Lower leg skin (tissue), 4 donors: Measurements from ENCODE around the gene SLC45A2. TPM values are rescaled to one million over a fixed set of nuclear protein-coding genes. Genes with fewer than 3 reads are reported as not detected.
"Not testable (repeated sequence)": the region's sequence is repeated elsewhere in the genome, so short reads cannot be mapped to it uniquely, and the experiment has no call there.

Source experiments
- DNase-seq, 2 donors: peaks; one replicate each; pipeline ENCODE4 v3.0.0-alpha.2; 2019; ENCODE audit warnings: low spot score in 2 of 2
- H3K4me3 ChIP-seq: fragments of 200-600 bp; sonication (generic); 2 replicates; pipeline ENCODE4 v1.5.1; 2017; ENCODE audit warnings: mild to moderate bottlenecking, low read depth; ENCODE audit not compliant: poor library complexity, severe bottlenecking
- POLR2A ChIP-seq, 2 donors: fragments of 450-650 bp; IDR thresholded peaks; one replicate each; pipeline ENCODE4 v1.6.1; 2016 to 2017; ENCODE audit warnings: antibody characterized with exemption in 2 of 2, mild to moderate bottlenecking in 1 of 2, moderate library complexity in 1 of 2
- WGBS, 2 donors: methylation state at CpG; one replicate each; pipeline ENCODE4 v1.1.5; 2018; 5-methylcytosine and 5-hydroxymethylcytosine counted together
- intact Hi-C: fragments of 100-400 bp; cut with DNase I; formaldehyde crosslinking; loops from one replicate; pipeline ENCODE4 v1.15.0; 2023; ENCODE audit warnings: low total_unique reads
- total RNA-seq, 4 donors: library from RNA; depleted of rRNA; stranded (reverse); fragments of >200 nt; gene quantifications; one replicate each; pipeline ENCODE4 v1.1.0, GENCODE V29; 2016
- TF ChIP-seq, protein P1 (sequence below), 3 donors: fragments of 450-650 bp; IDR thresholded peaks; one replicate each; pipeline ENCODE4 v1.5.1; 2016; ENCODE audit warnings: antibody characterized with exemption in 3 of 3, mild to moderate bottlenecking in 3 of 3, moderate library complexity in 2 of 3

The SLC45A2 gene, protein sequence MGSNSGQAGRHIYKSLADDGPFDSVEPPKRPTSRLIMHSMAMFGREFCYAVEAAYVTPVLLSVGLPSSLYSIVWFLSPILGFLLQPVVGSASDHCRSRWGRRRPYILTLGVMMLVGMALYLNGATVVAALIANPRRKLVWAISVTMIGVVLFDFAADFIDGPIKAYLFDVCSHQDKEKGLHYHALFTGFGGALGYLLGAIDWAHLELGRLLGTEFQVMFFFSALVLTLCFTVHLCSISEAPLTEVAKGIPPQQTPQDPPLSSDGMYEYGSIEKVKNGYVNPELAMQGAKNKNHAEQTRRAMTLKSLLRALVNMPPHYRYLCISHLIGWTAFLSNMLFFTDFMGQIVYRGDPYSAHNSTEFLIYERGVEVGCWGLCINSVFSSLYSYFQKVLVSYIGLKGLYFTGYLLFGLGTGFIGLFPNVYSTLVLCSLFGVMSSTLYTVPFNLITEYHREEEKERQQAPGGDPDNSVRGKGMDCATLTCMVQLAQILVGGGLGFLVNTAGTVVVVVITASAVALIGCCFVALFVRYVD
- 1 to 10 TPM in 3 of 4 donors, under 1 TPM in 1; 0.80 to 2.1 (median 1.3) TPM for total RNA-seq

DNA sequence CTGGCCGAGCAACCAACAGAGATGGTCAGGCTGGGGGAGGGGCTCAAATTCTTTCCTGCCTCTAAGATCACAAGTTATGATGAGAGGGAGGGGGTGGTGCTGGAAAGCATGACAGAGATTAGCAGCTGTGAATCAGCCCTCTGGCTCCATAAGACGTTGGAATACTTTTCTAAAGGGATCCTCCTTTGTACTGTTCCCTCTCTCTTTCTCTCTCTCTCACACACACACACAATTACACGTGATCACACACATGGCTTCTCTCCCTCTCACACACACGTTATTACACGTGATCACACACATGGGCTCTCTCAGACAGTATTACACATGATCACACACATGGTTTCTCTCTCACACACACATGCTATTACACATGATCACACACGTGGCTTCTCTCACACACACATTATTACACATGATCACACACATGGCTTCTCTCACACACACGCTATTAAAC, at the start of gene SLC45A2:
SLC45A2 (minus strand) TSS at position 23 of the 454 bp plus-strand sequence. CDS start 110 bp downstream, outside the sequence.
- TF ChIP-seq POLR2A (IDR thresholded peaks at IDR 0.05) = no peak
- TF ChIP-seq, protein P1, sequence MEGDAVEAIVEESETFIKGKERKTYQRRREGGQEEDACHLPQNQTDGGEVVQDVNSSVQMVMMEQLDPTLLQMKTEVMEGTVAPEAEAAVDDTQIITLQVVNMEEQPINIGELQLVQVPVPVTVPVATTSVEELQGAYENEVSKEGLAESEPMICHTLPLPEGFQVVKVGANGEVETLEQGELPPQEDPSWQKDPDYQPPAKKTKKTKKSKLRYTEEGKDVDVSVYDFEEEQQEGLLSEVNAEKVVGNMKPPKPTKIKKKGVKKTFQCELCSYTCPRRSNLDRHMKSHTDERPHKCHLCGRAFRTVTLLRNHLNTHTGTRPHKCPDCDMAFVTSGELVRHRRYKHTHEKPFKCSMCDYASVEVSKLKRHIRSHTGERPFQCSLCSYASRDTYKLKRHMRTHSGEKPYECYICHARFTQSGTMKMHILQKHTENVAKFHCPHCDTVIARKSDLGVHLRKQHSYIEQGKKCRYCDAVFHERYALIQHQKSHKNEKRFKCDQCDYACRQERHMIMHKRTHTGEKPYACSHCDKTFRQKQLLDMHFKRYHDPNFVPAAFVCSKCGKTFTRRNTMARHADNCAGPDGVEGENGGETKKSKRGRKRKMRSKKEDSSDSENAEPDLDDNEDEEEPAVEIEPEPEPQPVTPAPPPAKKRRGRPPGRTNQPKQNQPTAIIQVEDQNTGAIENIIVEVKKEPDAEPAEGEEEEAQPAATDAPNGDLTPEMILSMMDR (IDR thresholded peaks at IDR 0.05) = no peak
- intact Hi-C loops = no loop called here

DNA sequence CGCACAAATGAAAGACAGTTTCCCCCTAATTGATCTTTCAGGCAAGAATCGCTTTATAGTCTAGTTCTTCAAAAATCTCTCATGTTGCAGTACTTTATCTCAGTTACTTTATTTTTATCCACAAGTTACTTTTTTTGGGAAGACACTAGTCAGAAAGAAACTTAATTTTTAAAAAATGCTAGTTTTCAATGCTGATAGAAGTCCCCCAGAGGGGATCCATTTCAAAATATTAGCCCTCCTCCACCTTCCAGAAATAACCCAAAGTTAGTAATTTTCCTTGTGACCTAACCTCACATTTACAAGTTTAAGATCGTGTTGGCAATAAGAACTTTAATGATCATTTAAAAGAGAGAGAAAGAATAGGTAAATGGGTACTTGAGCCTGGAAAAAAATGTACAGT, 47.5 kb upstream of the SLC45A2 start:
- DNase-seq = no peak
- TF ChIP-seq POLR2A (IDR thresholded peaks at IDR 0.05) = no peak
- TF ChIP-seq, protein P1 (IDR thresholded peaks at IDR 0.05) = no peak
- intact Hi-C loops = no loop called here
- 83 to 88% methylated on average over 3 of the region's 3 CpGs for WGBS, 2 donors
- H3K4me3 ChIP-seq = no peak overlapping the region

More for the DNA sequence above, at the start of gene SLC45A2:
- 58 to 64% methylated on average over 7 of the region's 7 CpGs for WGBS, 2 donors
- no peak for DNase-seq
- H3K4me3 ChIP-seq = no peak within 1 kb of the TSS

DNA sequence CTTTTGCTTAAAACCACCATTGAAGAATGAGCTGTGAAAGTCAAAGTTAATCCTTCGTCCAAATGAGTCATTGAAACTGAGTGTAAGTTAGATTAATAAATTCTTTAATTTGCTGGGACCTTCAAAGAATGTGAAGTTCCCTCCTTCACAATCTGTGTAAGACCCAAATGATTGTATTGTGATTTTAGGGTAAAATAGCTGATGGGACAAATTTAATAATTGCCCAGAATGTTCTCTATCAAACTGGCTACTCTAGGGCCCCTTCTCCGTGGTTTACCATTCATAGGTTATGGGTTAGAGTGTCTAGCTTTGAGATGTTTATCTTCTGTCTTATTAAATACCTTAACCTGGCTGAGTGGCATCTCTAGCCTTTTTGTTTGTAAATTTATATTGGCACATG, 46.6 kb upstream of the SLC45A2 start:
- WGBS, 2 donors = 84 to 88% methylated on average over 2 of the region's 2 CpGs
- intact Hi-C loops = no loop called here

DNA sequence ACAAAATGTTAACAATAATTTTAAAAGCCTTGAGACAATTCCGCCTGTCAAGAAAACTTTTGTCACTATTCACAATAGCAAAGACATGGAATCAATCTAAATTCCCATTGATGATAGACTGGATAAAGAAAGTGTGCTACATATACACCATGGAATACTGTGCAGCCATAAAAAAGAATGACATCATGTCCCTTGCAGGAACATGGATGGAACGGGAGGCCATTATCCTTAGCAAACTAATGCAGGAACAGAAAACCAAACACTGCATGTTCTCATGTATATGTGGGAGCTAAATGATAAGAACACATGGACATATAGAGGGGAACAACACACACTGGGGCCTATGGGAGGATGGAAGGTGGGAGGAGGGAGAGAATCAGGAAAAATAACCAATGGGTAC, 46.1 kb upstream of the SLC45A2 start:
- intact Hi-C loops, H3K4me3 ChIP-seq, DNase-seq: not testable (repeated sequence)
- 92 to 95% methylated on average over 2 of the region's 2 CpGs for WGBS, 2 donors

More for the DNA sequence above, 46.6 kb upstream of the SLC45A2 start:
- DNase-seq = no peak
- no peak overlapping the region for H3K4me3 ChIP-seq
- TF ChIP-seq, protein P1 (IDR thresholded peaks at IDR 0.05) = no peak
- no peak for TF ChIP-seq POLR2A (IDR thresholded peaks at IDR 0.05)

DNA sequence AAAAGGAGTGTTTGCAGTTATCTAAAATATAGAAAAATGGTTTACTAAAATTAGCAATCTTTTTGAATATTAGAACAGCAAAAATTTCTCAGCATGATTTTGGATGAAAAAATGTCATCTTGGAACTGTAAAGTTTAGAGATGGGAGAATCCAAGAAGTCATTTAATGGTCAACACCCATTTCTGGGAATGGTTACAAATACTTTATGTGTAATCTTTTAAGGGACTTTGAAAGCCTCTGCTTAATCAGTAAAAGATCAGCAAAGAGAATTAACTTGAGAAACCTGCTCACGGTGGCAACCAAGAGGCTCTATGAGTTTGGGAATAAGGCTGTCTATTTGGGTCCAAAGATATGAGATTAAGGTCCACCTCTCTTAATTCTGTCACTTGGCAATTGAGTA, 45.6 kb upstream of the SLC45A2 start:
- no peak overlapping the region for H3K4me3 ChIP-seq
- no peak for DNase-seq
- TF ChIP-seq, protein P1 (IDR thresholded peaks at IDR 0.05) = no peak
- no peak for TF ChIP-seq POLR2A (IDR thresholded peaks at IDR 0.05)
- intact Hi-C loops = no loop called here
- 34 to 58% methylated on average over 1 of the region's 1 CpG for WGBS, 2 donors

DNA sequence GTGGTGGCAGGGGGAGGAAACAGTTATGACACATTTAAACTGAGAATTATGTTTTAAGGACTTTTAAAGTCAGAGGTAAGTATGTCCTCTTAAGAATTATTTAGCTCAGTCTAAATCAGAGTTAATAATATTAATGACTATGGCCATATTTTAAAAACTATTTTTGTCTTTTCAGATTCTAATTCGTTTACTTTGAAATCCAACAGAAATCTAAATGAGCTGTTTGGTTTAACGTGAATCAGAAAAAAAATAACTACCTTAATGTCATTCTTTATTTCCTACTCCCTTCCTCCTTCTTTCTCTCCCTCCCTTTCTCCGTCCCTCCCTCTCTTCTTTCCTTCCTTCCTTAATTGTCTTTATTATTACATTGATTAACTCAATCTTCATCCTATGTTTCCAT, 43.9 kb upstream of the SLC45A2 start:
- H3K4me3 ChIP-seq = no peak overlapping the region
- 86 to 91% methylated on average over 3 of the region's 3 CpGs for WGBS, 2 donors
- TF ChIP-seq, protein P1 (IDR thresholded peaks at IDR 0.05) = no peak
- TF ChIP-seq POLR2A (IDR thresholded peaks at IDR 0.05) = no peak
- no peak for DNase-seq
- intact Hi-C loops = no loop called here
